Prostate gland (tissue), 2 donors: ENCODE measurements around the gene SLC25A23. TPM values are rescaled to one million over a fixed set of nuclear protein-coding genes. Genes with fewer than 3 reads are reported as not detected.

Experiments
- DNase-seq: peaks from one replicate; pipeline ENCODE4 v3.0.0-alpha.2; 2019; ENCODE audit warnings: low spot score
- H3K27ac ChIP-seq, 2 donors: fragments of 200-600 bp; sonication (generic); 2 replicates each; pipeline ENCODE4 v1.5.1; 2017 to 2019
- H3K27me3 ChIP-seq: fragments of 200-600 bp; sonication (generic); replicated peaks from 2 replicates; pipeline ENCODE4 v1.5.1; 2019; ENCODE audit not compliant: insufficient read depth
- H3K36me3 ChIP-seq, 2 donors: fragments of 200-600 bp; sonication (generic); 1 replicate in 1 of 2; 2 replicates in 1 of 2; pipeline versions ENCODE4 v1.5.1 to v1.8.1; 2017 to 2019
- H3K4me1 ChIP-seq: fragments of 200-600 bp; sonication (generic); replicated peaks from 2 replicates; pipeline ENCODE4 v1.5.1; 2019
- H3K4me3 ChIP-seq, 2 donors: fragments of 200-600 bp; sonication (generic); 2 replicates each; pipeline ENCODE4 v1.5.1; 2017 to 2019
- H3K9me3 ChIP-seq: fragments of 200-600 bp; sonication (generic); 2 replicates; pipeline ENCODE4 v1.5.1; 2017
- POLR2A ChIP-seq: fragments of 450-650 bp; IDR thresholded peaks from one replicate; pipeline ENCODE4 v1.6.1; 2016; ENCODE audit warnings: antibody characterized with exemption, mild to moderate bottlenecking
- POLR2AphosphoS5 ChIP-seq: sonication (generic); formaldehyde crosslinking; IDR thresholded peaks from one replicate; pipeline ENCODE4 v1.6.1; 2017; ENCODE audit warnings: antibody characterized with exemption
- WGBS: methylation state at CpG from one replicate; pipeline ENCODE4 v1.1.5; 2018; 5-methylcytosine and 5-hydroxymethylcytosine counted together
- intact Hi-C: fragments of 100-400 bp; cut with DNase I; formaldehyde crosslinking; loops from one replicate; pipeline ENCODE4 v1.14.2; 2022
- total RNA-seq, 2 donors: library from RNA; depleted of rRNA; stranded (reverse); fragments of >200 nt; gene quantifications; one replicate each; pipeline ENCODE4 v1.1.0, GENCODE V29; 2016
- TF ChIP-seq, protein P1 (sequence below), 4 experiments: fragments of 200-600 bp in 2 of 4; fragments of 450-650 bp in 2 of 4; sonication (generic) in 2 of 4; IDR thresholded peaks; 1 replicate in 3 of 4; 2 replicates in 1 of 4; pipeline ENCODE4 v1.5.1; 2016 to 2019; ENCODE audit warnings: antibody characterized with exemption in 4 of 4, mild to moderate bottlenecking in 2 of 4, moderate library complexity in 2 of 4

SLC25A23 gene
- total RNA-seq, 2 donors from 2014 or later, result 66.2 to 91.3 TPM

DNA sequence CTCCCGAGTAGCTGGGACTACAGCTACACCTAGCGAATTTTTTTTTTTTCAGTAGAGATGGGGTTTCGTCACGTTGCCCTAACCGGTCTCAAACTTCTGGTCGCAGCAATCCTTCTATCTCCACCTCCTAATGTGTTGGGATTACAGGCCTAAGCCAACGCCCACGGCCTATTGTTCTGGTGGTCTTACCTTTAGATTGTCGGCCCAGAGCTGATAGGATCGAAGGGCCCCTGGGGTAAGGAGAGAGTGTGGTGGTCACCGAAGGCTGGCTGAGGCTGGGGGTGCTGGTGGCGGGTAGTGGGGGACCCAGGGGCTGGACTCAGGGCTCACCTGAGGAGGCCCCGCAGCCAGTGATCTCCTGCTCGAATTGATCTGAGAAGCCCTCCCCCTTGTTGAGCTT, 11.5 kb upstream of the SLC25A23 start:
- H3K27me3 ChIP-seq, result peaks cover 7% of the 10 kb centered on the region
- no peak for DNase-seq
- TF ChIP-seq, protein P1, sequence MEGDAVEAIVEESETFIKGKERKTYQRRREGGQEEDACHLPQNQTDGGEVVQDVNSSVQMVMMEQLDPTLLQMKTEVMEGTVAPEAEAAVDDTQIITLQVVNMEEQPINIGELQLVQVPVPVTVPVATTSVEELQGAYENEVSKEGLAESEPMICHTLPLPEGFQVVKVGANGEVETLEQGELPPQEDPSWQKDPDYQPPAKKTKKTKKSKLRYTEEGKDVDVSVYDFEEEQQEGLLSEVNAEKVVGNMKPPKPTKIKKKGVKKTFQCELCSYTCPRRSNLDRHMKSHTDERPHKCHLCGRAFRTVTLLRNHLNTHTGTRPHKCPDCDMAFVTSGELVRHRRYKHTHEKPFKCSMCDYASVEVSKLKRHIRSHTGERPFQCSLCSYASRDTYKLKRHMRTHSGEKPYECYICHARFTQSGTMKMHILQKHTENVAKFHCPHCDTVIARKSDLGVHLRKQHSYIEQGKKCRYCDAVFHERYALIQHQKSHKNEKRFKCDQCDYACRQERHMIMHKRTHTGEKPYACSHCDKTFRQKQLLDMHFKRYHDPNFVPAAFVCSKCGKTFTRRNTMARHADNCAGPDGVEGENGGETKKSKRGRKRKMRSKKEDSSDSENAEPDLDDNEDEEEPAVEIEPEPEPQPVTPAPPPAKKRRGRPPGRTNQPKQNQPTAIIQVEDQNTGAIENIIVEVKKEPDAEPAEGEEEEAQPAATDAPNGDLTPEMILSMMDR (IDR thresholded peaks at IDR 0.05), result no peak
- TF ChIP-seq POLR2A, result no peak
- no peak for TF ChIP-seq POLR2AphosphoS5
- H3K4me1 ChIP-seq, result no peaks in the 10 kb centered on the region
- no peaks in the 10 kb centered on the region for H3K36me3 ChIP-seq
- 86% methylated on average over 14 of the region's 14 CpGs for WGBS
- H3K4me3 ChIP-seq, result no peak overlapping the region
- no peak overlapping the region for H3K27ac ChIP-seq
- H3K9me3 ChIP-seq, result no peaks in the 10 kb centered on the region
- intact Hi-C loops, result no loop called here

DNA sequence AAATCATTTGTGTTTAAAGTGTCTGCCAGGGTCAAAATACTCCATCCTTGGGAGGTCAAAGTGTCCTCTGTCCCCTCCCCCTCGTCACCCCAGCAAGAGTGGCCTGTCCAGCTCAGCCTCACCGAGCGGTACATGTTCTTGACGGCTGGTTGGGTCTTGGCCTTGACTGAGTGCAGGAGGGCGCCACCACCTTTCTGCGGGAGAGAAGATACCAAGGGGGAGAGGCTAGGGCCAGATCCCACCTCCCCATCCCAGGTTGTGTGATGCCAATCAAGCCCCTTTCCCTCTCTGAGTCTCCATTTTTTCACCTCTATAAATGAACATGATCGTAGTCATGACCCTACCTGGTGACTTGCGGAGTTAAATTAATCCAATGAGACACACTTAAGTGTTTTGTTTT, 10.6 kb upstream of the SLC25A23 start:
- Histone ChIP-seq H3K9me3 (no peaks in the 10 kb centered on the region), H3K36me3 (no peaks in the 10 kb centered on the region), H3K27ac (no peak overlapping the region), H3K27me3 (no peaks in the 10 kb centered on the region), H3K4me3 (no peak overlapping the region), H3K4me1 (no peaks in the 10 kb centered on the region)
- intact Hi-C loops, result no loop called here
- DNase-seq, result no peak
- WGBS, result 70% methylated on average over 8 of the region's 8 CpGs
- TF ChIP-seq POLR2A, result no peak
- TF ChIP-seq, protein P1 (IDR thresholded peaks at IDR 0.05), result no peak
- TF ChIP-seq POLR2AphosphoS5, result no peak

DNA sequence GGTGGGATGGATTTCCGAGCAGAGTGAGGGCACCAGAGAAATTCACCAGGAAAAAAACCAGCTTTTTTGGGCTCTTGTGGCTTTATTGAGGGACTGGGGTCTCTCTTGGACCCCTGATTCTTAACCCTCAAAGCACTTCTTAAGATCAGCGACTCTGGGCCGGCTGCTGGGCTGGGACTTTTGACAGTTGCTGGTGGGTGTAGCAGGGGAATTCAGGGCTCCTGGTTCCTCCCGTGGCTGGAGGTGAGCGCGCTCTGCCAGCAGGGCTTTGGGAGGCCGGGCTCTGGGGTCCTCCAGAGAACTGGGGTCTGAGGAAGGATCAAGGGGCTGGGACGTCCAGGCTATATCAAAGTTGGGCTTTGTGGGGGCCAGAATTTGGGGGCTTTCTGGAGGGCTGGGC, 7.8 kb upstream of the SLC25A23 start:
- Histone ChIP-seq H3K4me1 (no peaks in the 10 kb centered on the region), H3K27me3 (no peaks in the 10 kb centered on the region), H3K4me3 (no peak overlapping the region), H3K36me3 (no peaks in the 10 kb centered on the region), H3K27ac (no peak overlapping the region), H3K9me3 (no peaks in the 10 kb centered on the region)
- intact Hi-C loops, result no loop called here
- 91% methylated on average over 8 of the region's 8 CpGs for WGBS
- TF ChIP-seq, protein P1 (IDR thresholded peaks at IDR 0.05), result no peak
- TF ChIP-seq POLR2A (no peak), POLR2AphosphoS5 (no peak)
- DNase-seq, result no peak

DNA sequence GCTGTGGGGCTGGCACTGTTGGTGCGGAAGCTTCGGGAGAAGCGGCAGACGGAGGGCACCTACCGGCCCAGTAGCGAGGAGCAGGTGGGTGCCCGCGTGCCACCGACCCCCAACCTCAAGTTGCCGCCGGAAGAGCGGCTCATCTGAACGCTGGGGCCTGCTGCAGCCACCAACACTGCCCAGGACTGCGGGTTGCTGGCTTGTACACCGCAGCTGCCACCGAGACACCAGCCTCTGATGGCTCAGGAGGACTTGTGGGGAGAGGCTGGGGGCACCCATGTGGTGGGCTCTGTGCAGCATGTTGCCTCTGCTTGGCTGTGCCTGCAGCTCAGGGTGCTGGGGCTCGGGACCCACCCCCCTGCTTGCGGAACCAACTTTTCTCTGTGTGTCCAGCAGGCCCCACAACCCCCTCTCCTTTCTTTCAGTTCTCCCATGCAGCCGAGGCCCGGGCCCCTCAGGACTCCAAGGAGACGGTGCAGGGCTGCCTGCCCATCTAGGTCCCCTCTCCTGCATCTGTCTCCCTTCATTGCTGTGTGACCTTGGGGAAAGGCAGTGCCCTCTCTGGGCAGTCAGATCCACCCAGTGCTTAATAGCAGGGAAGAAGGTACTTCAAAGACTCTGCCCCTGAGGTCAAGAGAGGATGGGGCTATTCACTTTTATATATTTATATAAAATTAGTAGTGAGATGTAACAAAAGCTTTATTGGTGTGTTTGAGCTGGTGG, 7.1 kb upstream of the SLC25A23 start:
- intact Hi-C loops, result no loop called here
- Histone ChIP-seq H3K4me1 (no peaks in the 10 kb centered on the region), H3K36me3 (no peaks in the 10 kb centered on the region), H3K27me3 (no peaks in the 10 kb centered on the region), H3K4me3 (no peak overlapping the region), H3K27ac (no peak overlapping the region), H3K9me3 (no peaks in the 10 kb centered on the region)
- TF ChIP-seq POLR2AphosphoS5, result no peak
- no peak for TF ChIP-seq POLR2A
- TF ChIP-seq, protein P1 (IDR thresholded peaks at IDR 0.05), result no peak
- DNase-seq, result no peak
- WGBS, result 91% methylated on average over 16 of the region's 21 CpGs

DNA sequence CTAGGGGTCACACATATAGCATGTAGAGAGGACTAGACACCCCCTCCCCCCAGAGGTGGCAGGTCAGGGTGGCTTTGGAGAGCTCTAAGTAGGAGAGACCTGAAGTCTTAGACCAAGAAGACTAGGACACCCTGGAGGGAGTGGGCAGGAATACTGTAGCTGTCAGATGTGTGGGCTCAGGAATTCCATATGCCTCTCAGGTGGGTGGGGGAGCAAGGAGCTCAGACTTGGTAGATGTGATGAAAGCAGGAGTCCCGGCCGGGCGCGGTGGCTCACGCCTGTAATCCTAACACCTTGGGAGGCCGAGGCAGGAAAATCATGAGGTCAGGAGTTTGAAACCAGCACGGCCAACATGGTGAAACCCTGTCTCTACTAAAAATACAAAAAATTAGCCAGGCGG, 6.1 kb upstream of the SLC25A23 start:
- Histone ChIP-seq H3K27me3 (no peaks in the 10 kb centered on the region), H3K4me1 (no peaks in the 10 kb centered on the region), H3K9me3 (no peaks in the 10 kb centered on the region), H3K4me3 (no peak overlapping the region), H3K27ac (no peak overlapping the region), H3K36me3 (no peaks in the 10 kb centered on the region)
- DNase-seq, result no peak
- TF ChIP-seq, protein P1 (IDR thresholded peaks at IDR 0.05), result no peak
- TF ChIP-seq POLR2A, result no peak
- TF ChIP-seq POLR2AphosphoS5, result no peak
- 96% methylated on average over 8 of the region's 8 CpGs for WGBS
- intact Hi-C loops, result no loop called here
